CD4-positive, alpha-beta T cell treated with Interferon gamma for 1 hour (primary cell): ENCODE measurements around the gene ZBTB43.
A peak's percentile ranks its signal among the peaks of the same experiment; 100 is the strongest.

Source experiments
- DNase-seq: peaks from one replicate; pipeline ENCODE4 v3.0.0-alpha.2; 2020

ZBTB43 gene

DNA sequence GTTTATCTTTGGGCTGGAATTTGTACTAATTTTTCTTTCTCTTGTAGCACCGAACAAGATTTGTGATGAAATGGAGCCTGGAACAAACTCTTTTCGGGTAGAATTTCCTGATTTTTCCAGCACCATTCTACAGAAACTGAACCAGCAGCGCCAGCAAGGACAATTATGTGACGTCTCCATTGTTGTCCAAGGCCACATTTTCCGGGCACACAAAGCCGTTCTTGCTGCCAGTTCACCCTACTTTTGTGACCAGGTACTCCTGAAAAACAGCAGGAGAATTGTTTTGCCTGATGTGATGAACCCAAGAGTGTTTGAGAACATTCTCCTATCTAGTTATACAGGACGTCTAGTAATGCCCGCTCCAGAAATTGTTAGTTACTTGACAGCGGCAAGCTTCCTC, 27.6 kb downstream of the ZBTB43 start:
- no peak for DNase-seq

DNA sequence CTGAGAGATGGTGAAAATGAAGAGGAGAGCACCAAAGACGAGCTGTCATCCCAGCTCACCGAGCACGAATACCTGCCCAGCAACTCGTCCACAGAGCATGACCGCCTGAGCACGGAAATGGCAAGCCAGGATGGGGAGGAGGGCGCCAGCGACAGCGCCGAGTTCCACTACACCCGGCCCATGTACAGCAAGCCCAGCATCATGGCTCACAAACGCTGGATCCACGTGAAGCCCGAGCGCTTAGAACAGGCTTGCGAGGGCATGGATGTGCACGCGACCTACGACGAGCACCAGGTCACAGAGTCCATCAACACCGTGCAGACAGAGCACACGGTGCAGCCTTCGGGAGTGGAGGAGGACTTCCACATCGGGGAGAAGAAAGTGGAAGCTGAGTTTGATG, 28.2 kb downstream of the ZBTB43 start:
- no peak for DNase-seq

DNA sequence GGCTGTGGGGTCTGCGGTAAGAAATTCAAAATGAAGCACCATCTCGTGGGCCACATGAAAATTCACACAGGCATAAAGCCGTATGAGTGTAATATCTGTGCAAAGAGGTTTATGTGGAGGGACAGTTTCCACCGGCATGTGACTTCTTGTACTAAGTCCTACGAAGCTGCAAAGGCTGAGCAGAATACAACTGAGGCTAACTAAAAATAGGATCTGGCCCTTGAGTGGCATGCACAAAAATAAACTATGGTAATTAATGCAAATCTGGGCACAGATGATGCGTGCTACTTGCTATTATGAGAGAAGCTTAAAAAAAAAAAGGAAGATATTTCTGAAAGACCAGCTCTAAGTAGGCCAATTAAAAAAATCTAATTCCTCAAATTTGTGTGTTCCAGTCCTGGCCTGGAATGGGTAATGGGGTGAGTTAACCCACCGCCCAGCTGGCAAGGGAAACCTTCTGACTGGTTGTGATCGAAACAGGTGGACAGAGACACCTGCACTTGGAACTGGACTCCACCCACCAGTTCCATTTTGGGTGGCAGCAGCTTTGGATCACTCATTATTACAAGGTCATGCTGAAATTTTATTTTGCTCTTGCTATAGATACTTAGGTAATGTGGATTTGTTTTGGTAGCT, 29.0 kb downstream of the ZBTB43 start:
- no peak for DNase-seq

DNA sequence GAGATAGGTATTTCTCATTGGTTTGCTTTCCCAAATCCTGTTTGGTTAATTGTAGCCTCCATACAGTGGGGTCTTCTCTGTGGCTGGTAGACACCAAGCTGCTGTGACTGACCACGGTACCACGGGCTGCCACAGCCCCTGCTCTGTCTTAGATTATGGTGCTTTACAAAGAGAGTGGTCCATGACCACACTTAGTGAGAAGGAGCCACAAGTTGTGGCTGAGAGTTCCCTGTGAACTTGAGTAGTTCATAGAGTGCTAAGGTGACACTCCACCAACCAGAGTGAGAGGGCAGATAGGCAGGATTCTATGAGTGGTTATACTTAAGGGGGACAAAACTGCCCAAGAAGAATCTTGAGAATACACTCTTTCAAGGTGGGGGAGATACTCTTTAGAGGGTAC, 29.8 kb downstream of the ZBTB43 start:
- no peak for DNase-seq

DNA sequence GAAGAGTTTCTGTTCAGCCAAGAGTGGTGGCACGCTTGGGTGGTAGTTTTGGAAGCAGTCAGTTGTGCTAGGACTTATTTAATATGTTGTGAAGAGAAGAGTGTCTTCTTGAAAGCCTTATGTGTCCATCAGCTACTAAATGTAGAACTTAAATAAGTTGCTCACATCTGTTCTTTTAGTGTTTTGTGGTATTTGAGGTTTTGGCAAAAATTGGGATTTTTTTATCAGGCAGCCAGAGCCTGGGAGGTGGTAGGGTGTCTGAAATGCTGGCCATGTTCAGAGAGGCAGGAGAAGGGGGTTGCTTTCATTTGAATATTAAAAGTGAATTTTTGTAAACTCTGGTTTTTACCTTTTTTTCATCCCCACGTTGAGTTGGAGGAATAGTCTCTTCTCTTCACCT, 31.4 kb downstream of the ZBTB43 start:
- no peak for DNase-seq

DNA sequence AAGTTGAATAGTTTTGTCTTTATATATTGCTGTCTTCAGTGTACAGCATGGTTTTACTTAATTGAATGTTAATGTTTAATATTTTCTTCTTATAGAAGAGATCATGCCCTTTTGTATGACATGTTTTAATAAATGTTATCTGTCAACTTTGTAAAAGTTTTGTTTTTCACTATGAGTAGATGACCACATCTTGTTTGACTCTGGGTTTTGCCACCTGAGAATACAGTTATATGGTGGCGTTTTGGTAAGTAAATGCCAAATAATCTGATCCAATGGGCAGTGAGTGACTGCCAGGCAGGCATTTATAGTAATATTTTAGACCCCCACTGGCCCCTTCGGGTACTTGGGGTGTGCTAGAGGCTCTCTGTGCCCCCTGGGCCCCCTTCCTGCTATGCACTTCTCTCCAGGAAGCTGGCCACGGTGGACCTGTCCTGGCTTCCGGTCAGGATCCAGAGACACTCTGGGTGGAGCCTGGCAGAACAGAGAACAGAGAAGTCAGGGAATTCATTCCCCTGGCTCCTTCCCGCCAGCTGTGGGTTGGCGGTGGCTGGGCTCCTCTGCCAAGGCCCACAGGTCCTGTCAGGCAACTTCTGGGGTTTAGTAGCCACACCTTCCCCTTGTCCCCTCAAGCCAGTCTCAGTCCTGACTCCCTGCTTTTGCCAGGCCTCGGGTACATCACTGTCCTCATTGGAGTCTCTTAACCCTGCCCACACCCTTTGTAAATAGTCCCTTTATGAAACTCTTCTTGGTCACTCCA, 33.4 kb downstream of the ZBTB43 start:
- DNase-seq, result no peak

DNA sequence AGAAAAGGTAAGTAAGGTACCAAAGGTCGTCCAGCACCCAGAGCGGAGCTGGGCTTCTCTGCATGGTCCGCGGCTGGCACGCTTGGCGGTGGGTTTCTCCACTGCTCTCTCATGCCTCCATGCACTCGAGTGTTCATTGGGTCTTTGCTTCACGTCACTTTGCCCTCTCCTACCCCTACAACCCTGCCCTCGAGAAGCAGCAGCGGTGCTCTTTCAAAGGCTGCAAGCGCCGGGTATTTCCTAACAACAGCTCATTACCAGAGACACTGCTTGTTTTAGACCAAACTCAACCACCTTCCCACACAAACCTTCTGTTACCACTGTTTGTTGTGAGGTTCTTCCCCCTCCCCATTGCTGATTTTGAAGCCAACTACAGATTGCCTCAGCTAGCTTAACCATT, 34.1 kb downstream of the ZBTB43 start:
- DNase-seq, result no peak

DNA sequence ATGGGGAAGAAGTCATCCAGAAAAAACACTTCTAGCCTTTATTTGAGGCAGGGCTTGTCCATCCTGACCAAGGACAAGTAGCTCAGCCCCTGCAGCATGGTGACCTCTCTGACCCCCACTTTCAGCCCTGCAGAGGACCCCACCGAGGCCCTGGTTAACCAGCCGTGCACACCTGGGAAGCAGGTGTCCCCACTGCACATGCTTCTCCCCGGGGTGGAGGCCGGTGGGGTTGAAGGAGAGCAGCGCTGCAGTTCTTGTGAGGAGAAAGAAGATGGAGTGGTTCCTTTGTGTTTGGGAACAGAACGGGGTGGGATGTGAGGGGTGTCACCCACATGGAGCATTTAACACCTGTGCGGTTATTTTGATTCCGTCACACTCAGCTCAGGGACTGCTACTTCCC, 34.5 kb downstream of the ZBTB43 start:
- no peak for DNase-seq

DNA sequence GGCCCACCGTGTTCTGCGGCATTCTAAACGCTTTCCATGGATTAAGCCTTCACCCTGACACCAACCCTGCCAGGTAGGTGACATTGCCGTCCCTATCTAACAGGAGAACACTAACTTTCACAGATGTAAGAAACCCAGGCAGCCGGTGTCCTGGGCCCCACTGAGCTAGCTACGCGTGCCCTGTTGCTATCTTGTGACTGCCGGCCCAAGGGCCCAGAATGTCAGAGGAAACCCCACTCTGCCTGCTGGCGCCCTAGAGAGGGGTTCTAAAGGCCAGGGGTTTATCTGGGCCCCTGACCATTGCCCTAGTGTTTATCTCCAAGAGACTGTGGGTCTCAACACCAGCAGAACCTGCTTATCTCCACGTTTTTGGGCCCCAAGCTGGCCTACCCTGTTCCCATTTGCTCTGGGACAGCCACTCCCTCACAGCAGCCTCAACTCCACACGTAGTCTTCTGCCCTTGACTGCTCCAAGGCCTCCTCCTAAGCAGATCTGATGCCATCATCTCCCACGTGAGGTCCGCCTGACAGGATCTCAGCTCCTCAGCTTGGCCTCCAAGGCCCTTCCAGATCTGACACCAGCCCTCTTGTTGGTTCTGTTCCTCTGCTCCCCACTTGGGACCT, 37.5 kb downstream of the ZBTB43 start:
- DNase-seq, result no peak

DNA sequence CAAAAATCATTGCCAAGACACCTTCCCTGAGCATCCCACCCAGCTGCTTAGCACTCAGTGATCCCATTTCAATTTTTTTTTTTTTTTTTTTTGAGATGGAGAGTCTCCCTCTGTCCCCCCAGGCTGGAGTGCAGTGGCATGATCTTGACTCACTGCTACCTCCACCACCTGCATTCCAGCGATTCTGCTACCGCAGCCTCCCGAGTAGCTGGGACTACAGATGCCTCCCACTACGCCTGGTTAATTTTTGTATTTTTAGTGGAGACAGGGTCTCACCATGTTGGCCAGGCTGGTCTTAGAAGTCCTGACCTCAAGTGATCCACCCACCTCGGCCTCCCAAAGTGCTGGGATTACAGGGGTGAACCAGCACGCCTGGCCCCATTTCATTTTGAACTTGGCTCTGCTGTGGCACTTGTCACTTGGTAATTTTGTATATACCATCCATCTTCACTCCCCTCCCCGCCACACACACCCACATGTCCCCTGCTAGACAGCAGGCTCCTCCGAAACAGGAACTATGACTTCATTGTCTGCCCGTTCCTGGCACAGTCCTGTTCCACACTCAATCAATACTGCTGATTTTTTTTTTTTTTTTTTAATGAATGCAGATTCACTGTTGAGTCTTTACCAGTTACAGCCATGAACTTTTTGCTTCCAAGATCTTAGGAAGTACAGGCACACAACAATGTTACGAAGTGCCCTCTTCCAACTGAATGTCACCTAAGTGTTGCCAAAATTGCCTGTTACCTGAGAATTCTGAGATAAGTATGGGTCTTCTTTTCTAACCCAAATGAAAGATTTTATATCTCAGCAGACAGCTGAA, 38.3 kb downstream of the ZBTB43 start:
- DNase-seq, result no peak

DNA sequence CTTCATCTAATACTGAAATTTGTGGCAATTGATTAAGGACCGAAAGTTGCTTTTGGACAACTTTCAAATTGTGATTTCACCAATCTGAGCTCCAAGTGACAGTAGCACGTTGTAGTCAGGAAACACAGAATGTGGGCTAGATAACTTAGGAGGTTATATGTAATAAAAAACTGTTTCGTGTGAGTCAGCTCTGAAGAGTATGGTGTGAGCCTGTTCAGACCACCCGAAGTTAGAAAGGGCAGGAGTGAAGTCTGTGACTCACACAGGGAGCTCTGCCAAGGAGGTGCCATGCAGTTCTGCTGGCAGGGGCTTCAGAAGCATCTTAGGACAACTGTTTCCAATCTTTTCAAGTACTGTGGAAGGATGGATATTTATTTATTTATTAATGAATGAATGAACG, 39.2 kb downstream of the ZBTB43 start:
- no peak for DNase-seq

DNA sequence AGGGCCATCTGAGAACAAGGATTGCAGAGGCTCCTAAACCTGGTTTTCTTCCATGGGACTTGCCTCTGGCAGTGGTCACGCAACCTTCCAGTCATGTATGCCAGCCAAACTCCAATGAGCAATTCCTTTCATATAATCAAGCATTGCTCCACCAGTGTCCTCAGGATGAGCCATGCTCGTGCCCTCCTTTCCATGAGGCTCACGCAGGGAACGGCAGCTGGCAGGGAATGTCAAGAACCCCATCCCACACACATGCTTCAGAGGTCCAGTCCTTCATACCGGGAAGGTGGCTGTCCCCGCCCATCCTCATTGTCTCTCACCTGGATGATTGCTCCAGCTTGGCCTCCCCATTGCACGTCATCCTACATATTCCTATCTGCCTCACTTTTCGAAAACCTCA, 42.2 kb downstream of the ZBTB43 start:
- DNase-seq, result no peak

DNA sequence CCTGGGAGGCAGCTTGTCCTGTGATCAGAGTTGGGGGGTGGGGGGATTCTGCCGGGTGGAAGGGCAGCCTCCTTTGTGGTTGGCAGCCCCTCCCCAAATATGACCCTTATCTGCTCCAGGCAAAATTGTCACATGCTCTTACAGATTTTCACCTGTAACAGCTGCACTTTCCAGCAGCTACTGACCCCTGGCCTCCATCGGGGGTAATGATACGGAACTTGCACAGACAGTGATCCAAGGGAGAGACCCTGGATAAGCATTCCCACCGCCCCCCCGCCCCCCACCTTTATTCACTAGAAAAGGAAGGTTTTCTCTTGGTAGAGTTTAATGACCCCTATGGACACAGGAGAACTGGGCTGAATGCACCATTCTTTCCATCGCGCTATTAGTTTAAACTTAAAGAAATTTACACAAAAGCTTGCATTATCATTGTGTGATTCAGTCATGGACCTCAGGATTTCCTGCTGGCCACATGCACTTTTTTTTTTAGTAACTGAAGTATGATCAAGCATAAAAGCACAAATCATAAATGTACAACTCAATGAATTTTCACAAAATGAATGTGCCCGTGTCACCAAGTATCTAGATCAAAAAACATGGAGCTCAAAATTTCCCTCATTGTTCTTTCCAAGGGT, 44.9 kb downstream of the ZBTB43 start:
- DNase-seq, result no peak

DNA sequence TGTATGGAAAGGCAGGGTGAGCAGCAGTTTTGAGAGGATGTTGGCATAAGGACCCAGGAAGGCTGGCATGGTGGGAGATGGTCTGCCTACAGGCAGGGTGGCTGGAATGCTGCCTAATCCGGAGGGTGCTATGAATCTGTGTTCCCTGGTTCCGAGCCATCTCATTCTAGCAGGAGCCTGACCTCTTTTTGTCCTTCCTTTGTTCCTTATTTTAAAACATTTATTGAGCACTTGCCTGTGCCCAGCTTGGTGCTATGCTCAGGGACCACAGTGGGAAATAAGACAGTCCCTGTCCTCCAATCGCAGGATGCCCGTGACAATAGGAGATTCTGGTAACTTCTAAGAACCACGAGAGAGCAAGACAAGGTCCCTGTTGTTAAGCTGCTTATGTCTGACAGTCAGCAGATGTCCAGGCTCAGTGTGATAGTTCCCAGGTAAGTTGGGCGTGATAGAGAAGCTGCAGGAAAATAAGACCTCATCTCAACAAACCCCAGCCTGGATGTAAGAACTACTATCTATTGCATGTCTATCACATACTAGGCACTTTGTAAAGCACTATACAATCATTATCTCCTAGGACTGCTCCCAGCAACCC, 46.5 kb downstream of the ZBTB43 start:
- no peak for DNase-seq

DNA sequence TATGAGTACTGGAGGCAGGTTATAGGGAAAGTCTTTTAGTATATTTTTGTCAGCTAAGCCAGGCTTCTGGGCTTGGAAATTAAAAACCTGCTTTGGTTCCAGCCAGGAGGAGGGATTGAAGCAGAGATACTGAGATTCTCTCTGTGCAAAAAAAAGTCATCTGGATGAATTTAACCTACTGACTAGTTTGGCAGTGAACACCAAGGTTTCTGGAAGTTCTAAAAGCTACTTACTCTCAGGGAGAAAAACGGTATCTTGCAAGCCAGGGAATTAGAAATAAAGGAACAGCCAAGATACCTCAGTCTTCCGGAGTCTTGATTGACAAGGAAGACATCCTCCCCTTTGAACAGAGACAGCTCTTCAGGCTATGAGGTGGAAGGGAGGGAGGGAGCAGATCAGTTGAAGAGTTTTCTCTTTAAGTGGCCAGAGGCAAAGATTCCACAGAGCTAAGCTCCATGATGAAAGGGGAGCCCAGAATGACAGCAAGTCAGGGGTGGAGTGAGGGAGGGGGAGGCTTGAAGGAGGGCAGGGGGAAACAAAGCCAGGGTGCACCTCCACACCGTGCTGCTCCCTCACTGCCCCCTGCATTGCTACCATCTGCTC, 47.3 kb downstream of the ZBTB43 start:
- no peak for DNase-seq

DNA sequence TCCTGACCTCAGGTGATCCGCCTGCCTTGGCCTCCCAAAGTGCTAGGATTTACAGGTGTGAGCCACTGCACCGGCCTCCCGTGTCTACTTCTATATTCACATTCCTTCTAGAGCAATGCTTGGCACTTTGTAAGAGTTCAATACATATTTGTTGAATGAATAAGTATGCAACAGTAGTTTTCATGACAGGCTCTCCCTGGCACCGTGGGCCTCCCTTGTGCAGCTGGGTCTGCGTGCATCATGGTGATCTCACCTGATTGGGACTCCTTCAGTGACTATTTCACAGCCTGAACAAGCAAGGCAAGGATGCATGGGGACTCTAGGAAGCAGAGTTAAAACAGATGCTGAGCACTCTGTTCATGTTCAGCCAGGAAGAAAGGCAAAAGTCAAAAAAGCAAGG, 48.8 kb downstream of the ZBTB43 start:
- no peak for DNase-seq

DNA sequence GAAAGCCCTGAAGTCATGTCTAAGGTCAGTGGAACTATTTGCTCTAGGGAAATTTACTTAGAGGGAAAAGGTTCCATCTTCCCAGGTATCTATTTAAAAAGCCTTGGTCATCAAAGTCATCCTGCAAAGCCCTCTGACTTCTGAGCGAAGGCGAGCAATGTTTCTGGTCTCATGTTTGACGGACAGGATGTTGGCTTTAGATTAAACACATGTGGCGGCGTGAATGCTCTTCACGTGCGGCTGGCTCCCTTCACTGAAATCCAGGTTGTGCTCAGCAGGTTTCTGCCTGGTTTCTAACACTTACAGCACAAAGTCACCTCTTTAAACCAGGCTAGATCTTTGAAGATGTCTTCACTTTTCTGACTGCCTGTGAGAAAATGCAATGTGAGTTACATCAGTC, 49.9 kb downstream of the ZBTB43 start:
- DNase-seq, result no peak

DNA sequence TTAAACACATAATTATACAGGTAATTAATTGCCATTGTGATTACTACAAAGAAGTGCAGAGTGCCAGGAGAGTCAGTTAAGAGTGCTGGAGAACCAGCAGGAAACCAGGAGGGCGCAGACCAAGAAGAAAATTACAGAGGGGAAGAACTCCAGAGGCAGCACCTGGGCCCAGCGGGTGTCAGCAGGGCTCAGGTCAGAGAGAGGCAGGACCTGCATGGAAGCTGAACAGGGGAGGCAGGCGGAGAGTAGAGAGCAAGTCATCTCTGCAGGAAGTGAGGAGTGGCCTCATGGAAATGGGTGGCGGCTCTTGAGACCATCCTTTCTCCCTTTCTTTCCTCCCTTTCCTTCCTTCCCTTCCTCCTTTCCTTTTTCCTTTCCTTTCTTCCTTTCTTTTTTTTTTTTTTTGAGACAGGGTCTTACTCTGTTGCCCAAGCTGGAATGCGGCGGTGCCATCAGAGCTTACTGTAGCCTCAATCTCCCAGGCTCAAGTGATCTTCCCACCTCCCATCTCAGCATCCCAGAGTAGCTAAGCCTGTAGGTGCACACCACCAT, 51.6 kb downstream of the ZBTB43 start:
- DNase-seq, result no peak

DNA sequence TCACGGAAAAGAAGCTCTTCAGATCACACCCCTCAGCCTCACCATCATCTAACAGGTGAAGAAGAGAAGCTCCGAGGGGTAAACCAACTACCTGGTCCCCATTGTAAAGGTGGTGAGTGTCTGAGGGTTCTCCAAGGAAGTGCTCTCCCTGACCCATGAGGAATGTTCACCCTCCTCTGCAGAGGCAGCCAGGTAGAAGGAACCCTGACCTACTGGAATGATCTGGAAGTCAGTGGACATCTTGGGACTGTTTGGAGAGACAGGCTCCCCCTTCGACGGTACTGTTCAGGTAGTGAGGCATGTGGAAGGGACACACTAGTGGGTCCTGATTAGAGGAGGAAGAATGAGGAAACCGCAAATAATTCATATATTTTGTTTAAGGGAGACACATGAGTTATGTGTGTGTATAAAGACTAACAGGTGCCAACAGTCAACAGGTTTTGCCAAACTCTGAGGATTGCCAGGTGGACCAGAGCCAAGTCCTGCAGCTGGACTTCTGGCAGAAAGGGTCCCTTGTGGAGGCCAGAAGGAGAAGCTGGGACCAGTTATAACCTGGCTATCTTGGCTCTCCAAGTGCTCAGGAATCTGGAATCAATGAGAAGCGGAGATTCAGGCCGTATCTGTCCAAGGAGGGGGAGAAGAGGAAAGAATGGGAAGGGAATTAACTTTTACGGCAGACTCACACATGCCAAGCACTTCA, 52.6 kb downstream of the ZBTB43 start:
- no peak for DNase-seq

DNA sequence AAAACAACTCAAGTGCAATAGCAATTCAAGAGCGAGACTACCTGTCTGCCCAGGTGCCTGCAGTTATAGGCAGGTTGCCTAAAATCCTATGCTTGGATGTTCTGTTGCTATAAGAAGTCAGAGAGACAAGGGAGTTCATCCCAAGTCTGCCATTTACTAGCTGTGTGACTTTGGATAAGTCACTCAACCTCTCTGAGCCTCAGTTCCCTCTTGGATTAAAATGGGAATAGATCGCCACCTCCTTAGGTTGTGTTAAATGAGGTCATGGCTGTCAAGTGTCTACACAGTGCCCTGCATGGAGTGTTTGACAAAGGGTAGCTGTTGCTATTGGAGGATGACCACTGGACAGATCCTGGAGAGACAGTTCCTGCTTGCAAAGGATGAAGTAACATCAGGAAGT, 54.3 kb downstream of the ZBTB43 start:
- no peak for DNase-seq

DNA sequence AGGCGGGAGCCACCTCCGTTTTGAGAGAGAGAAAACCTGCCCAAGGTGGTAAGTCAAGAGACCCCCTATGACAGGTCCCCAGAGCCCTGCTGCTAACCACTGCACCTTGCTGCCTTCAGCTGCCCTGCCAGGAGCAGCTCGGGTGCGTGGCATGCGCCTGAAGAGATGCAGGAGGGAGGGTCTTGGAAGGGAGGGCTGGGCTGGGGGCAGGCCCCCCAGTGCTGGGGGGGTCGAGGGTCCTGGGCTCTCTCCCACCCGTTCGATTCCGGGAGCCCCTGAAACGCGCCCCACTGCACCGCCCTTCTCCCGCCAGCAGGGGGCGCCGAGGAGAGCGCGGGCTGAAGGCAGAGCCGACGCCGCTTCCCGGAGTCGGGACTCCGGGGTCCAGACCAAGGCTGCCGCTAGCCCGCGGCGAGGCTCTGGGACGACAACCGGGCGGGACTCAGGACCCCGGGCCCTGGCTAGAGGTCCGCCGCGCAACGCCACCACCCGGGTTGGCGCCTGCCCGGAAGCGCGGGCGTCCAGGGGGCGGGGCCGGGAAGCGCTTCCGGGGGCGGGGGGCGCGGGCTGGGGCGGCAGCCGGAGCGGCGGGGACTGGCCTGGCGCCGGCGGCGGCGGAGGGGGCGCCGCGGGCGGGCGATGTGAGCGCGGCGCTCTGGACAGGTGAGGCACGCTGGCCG, 55.4 kb downstream of the ZBTB43 start, which contains the start of gene ZBTB34:
Gene ZBTB34 (plus strand): TSS at position 563 of the 680 bp plus-strand sequence. CDS start 18,761 bp downstream, outside the sequence.
- peak; percentile 70 for DNase-seq
